RWPE1 (cell line): Measurements from ENCODE around the gene GALNT12.

Source experiments
- CTCF ChIA-PET: fragments of 350-600 bp; sonication (Branson Sonifier 250); formaldehyde crosslinking; extraction: SDS; loops from one replicate; lab custom pipeline; 2021; lab: Yijun Ruan, JAX
- POLR2A ChIA-PET: fragments of 400-600 bp; formaldehyde crosslinking; extraction: SDS; loops from one replicate; lab custom pipeline; 2020; ENCODE audit warnings: antibody characterized with exemption; ENCODE audit not compliant: low non-redundant PET; lab: Yijun Ruan, JAX
- DNase-seq: peaks from one replicate; pipeline ENCODE4 v3.0.0; 2012; ENCODE audit warnings: low spot score
- H3K27ac ChIP-seq: fragments of 450-650 bp; 2 replicates; pipeline ENCODE4 v1.5.1; 2017
- TF ChIP-seq, protein P1 (sequence below): fragments of 450-650 bp; conservative IDR thresholded peaks from 2 replicates; pipeline ENCODE4 v1.5.1; 2017; ENCODE audit warnings: low read depth, mild to moderate bottlenecking

The GALNT12 gene

DNA sequence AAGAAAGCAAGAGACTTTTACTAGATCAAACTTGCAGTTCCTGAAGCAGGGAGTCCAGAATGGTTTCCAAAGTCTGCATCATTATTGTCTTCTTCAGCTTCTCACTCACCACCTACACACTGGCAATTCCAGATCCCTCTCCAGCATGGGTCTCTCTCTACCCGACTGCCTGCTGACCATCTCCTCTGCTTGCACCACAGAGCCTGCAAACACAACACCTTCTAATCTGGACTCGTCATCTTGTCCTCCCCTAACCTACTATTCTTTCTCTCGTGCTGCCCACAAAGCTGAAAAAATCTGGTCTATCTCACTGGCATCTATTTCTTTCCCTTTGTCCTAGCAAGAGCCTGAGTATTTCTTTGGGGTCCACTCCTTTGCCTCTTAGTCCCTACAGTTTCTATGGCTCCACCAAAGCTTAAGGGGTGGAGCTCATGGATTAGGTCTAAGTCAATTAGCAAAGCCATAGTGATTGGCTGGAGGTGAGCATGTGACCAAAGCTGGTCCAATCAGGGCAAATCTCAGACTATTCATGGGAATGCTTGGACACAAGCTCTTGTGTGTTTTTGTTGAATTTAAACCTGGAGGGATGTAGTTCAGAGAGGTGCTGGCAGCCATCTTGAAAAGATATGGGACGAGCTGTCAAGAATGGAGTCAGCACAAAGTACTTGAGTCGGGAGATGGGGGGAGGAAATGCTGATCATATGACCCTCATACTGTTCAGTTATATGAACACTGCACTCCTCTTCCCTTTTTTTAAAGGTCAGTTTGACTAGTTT lies 63.5 kb downstream of the GALNT12 start:
- CTCF ChIA-PET, result interaction anchor here (0.6 to 0.7 kb wide), 2 partner anchors 104 to 269 kb away, joined by 3 read pairs; no protein-coding TSS in a partner anchor

DNA sequence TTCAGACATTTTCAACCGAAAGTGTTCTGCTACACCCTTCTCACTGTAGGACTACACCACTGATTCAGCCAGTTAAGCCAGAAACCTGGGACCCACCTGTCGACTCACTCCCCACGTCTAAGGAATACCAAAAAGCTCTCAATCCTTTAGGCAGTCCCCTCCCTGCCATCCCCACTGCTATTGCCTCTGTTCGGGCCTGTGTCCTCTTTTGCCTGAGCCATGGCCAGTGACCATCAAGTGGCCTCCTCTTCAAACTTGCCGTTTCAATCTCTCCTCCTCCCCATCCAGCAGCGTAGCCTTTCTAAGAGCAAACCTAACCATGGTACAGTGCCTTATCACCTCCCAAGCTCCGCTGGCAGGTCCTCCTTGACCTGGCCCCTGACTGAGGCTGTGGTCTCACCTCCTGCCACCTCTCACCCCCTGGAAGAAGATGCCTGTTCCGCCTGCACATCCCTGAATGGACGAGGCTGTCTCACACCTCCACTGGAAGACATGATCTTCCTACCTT lies 64.1 kb downstream of the GALNT12 start:
- ChIA-PET CTCF (interaction anchor here (0.7 kb wide), 1 partner anchor 269 kb away, joined by 3 read pairs; no protein-coding TSS in a partner anchor), POLR2A (no interaction called here)
- TF ChIP-seq, protein P1, sequence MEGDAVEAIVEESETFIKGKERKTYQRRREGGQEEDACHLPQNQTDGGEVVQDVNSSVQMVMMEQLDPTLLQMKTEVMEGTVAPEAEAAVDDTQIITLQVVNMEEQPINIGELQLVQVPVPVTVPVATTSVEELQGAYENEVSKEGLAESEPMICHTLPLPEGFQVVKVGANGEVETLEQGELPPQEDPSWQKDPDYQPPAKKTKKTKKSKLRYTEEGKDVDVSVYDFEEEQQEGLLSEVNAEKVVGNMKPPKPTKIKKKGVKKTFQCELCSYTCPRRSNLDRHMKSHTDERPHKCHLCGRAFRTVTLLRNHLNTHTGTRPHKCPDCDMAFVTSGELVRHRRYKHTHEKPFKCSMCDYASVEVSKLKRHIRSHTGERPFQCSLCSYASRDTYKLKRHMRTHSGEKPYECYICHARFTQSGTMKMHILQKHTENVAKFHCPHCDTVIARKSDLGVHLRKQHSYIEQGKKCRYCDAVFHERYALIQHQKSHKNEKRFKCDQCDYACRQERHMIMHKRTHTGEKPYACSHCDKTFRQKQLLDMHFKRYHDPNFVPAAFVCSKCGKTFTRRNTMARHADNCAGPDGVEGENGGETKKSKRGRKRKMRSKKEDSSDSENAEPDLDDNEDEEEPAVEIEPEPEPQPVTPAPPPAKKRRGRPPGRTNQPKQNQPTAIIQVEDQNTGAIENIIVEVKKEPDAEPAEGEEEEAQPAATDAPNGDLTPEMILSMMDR, result no peak
- H3K27ac ChIP-seq, result no peak overlapping the region
- DNase-seq, result no peak

More for the DNA sequence above, 63.5 kb downstream of the GALNT12 start:
- POLR2A ChIA-PET, result no interaction called here
- DNase-seq, result no peak
- TF ChIP-seq, protein P1, result no peak
- no peak overlapping the region for H3K27ac ChIP-seq

DNA sequence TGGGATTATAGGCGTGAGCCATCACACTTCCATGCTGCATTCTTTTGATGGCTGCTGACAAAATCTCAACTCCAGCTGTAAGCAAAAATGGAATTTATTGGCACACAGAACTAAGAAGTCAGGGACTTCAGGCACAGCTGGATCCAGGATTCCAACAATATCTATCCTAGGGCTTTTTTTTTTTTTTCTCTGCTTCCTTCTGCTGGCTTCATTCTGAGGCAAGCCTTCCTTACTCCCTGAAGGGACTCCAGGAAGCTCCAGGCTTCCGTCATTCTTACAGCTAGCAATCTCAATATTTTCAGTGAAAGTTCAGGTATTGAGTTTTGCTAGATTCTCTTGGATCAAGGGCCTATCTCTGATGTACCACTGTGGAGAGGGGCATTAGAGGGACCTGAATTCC lies 66.1 kb downstream of the GALNT12 start:
- TF ChIP-seq, protein P1, result no peak
- ChIA-PET CTCF (no interaction called here), POLR2A (no interaction called here)
- H3K27ac ChIP-seq, result no peak overlapping the region
- no peak for DNase-seq

DNA sequence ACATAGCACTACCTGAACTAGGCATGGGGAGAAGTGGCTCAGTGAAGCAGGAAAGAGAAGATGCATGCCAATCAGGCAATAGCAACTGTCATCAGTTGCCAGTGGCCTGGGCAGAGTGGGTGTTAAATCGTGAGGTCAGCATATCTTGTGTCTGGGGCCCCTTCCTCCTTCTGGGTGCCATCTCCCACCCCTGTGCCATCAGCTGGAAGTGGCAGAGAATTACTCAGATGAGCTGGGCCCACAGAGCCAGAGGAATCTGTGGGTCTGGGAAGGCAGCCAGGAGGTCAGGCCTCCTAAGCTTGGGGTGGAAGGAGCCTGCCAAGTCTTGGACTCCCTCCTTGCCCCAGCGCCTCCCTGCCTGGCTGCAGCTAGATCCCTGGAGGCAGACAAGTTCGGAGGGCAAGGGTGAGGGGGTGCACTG lies 66.5 kb downstream of the GALNT12 start:
- TF ChIP-seq, protein P1, result no peak
- ChIA-PET POLR2A (no interaction called here), CTCF (no interaction called here)
- H3K27ac ChIP-seq, result no peak overlapping the region
- DNase-seq, result no peak

DNA sequence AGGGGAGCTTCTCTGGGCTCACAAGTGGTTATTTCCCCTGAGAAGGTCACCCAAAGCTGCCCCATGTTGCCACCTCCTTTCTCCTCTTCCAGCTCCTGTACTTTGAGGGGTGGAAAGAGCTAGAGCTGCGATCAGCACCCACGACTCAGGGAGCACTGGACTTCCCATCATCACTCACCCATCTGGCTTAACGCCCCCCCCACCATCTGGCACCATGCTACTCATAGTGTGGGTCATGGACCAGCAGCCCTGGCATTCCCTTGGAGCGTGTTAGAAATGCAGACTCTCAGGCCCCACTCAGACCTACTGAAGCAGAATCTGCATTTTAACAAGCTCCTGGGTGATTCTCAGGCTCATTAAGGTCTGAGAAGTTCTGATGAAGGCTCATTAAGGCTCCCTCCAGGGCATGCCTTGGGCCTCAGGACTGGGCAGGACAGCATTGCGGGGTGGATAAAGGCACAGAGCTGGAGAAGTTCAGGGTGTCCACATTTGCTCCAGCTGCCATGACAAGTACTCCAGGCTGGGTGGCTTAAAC lies 67.3 kb downstream of the GALNT12 start:
- no peak for DNase-seq
- ChIA-PET CTCF (no interaction called here), POLR2A (no interaction called here)
- no peak overlapping the region for H3K27ac ChIP-seq
- TF ChIP-seq, protein P1, result no peak

DNA sequence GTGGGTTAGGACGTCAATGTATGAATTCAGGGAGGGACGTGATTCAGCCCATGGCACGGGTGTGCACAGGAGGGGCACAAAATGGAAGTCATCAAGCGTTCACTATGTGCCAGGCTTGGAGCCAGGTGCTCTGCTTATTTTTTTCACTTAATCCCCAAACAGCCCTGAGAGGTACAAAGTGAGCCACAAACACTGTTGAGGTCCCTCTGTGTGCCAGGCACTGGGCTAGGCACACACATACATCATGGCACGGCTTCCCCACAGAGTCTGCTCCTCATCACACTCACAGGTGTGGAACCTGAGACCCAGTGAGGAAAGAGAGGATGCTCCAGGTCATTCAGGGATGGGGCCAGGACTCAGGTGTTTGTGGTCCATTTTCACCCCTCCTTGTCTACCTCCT lies 68.1 kb downstream of the GALNT12 start:
- TF ChIP-seq, protein P1, result no peak
- no peak for DNase-seq
- H3K27ac ChIP-seq, result no peak overlapping the region
- CTCF ChIA-PET, result no interaction called here
- POLR2A ChIA-PET, result no interaction called here
